SK-N-MC (cell line): ENCODE results near the gene CCDC32.

Experiments
- DNase-seq: peaks from one replicate; pipeline ENCODE4 v3.0.0-alpha.2; 2011; ENCODE audit warnings: low read depth, low spot score
- H3K27ac ChIP-seq: fragments of 200-600 bp; sonication (generic); 2 replicates; pipeline ENCODE4 v1.5.1; 2016; ENCODE audit warnings: mixed run types
- H3K36me3 ChIP-seq: fragments of 200-600 bp; sonication (generic); 2 replicates; pipeline ENCODE4 v1.6.1; 2017; ENCODE audit warnings: antibody characterized with exemption, low read length, mixed read lengths; ENCODE audit not compliant: insufficient read depth
- H3K4me3 ChIP-seq: fragments of 200-600 bp; sonication (generic); 2 replicates; pipeline ENCODE4 v1.5.1; 2016
- H3K9ac ChIP-seq: fragments of 200-600 bp; sonication (generic); 2 replicates; pipeline ENCODE4 v1.8.0; 2017; ENCODE audit warnings: mixed run types, mixed read lengths; ENCODE audit not compliant: insufficient read length
- H3K9me3 ChIP-seq: fragments of 200-600 bp; sonication (generic); 2 replicates; pipeline ENCODE4 v1.6.1; 2017; ENCODE audit warnings: low read depth, mild to moderate bottlenecking, antibody characterized with exemption, low read length, moderate library complexity, mixed read lengths
- EZH2 ChIP-seq: fragments of 200-600 bp; sonication (generic); IDR thresholded peaks from one replicate; pipeline ENCODE4 v1.6.1; 2017; ENCODE audit warnings: antibody characterized with exemption
- FOXP2 ChIP-seq: optimal IDR thresholded peaks from 2 replicates; pipeline ENCODE3; 2011; ENCODE audit warnings: mild to moderate bottlenecking, moderate library complexity; ENCODE audit not compliant: insufficient read depth; ENCODE audit errors: extremely low read length, control extremely low read depth
- POLR2AphosphoS5 ChIP-seq: IDR thresholded peaks from 2 replicates; pipeline ENCODE4 v1.6.1; 2012; ENCODE audit warnings: mild to moderate bottlenecking, low read depth, low read length, borderline replicate concordance

The CCDC32 gene

GRCh38 chr15:40512440-40512839, 52.4 kb downstream of the CCDC32 start:
- no peaks in the 10 kb centered on the region for H3K9me3 ChIP-seq
- H3K9ac ChIP-seq = no peak overlapping the region
- H3K36me3 ChIP-seq = no peaks in the 10 kb centered on the region
- H3K27ac ChIP-seq = no peak overlapping the region
- no peak overlapping the region for H3K4me3 ChIP-seq
- TF ChIP-seq EZH2 (no peak), POLR2AphosphoS5 (no peak), FOXP2 (no peak)
- no peak for DNase-seq

GRCh38 chr15:40511472-40512133, 53.2 kb downstream of the CCDC32 start:
- no peak for DNase-seq
- no peak for TF ChIP-seq POLR2AphosphoS5
- no peak for TF ChIP-seq EZH2
- TF ChIP-seq FOXP2 = no peak
- H3K9ac ChIP-seq = no peak overlapping the region
- no peak overlapping the region for H3K4me3 ChIP-seq
- H3K9me3 ChIP-seq = no peaks in the 10 kb centered on the region
- no peaks in the 10 kb centered on the region for H3K36me3 ChIP-seq
- H3K27ac ChIP-seq = no peak overlapping the region

- H3K36me3 ChIP-seq = no peaks in the 10 kb centered on the region
- no peak for DNase-seq
- H3K27ac ChIP-seq = no peak overlapping the region
- no peak overlapping the region for H3K4me3 ChIP-seq
- H3K9ac ChIP-seq = no peak overlapping the region
- H3K9me3 ChIP-seq = no peaks in the 10 kb centered on the region
- TF ChIP-seq EZH2 (no peak), FOXP2 (no peak), POLR2AphosphoS5 (no peak)
These were observed 53.8 kb downstream of the CCDC32 start for GRCh38 chr15:40511093-40511471.

DNA sequence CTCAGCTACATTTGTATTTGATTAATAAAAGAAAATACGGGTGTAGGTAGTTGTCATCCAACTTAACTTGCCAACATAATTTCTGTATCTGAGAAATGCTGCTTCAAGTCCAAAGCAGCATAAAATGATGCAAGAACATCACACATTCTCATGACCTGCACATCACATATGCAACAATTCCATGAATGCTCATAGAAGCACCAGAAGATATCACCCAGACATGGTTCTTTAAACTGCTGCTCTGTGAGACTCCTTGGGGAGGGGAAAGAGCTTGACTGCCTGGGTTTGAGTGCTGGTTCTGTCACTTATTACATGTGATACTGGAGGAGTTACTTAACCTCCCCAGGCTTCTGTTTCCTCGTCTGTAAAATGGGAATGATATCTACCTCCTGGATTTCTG, 54.6 kb downstream of the CCDC32 start:
- no peak overlapping the region for H3K4me3 ChIP-seq
- no peak overlapping the region for H3K9ac ChIP-seq
- no peaks in the 10 kb centered on the region for H3K36me3 ChIP-seq
- H3K9me3 ChIP-seq = no peaks in the 10 kb centered on the region
- no peak overlapping the region for H3K27ac ChIP-seq
- no peak for TF ChIP-seq FOXP2
- no peak for DNase-seq

GRCh38 chr15:40508216-40508615, 56.6 kb downstream of the CCDC32 start:
- TF ChIP-seq FOXP2 (no peak), POLR2AphosphoS5 (no peak), EZH2 (no peak)
- Histone ChIP-seq H3K27ac (no peak overlapping the region), H3K9me3 (no peaks in the 10 kb centered on the region), H3K4me3 (no peak overlapping the region), H3K9ac (no peak overlapping the region), H3K36me3 (no peaks in the 10 kb centered on the region)
- no peak for DNase-seq

DNA sequence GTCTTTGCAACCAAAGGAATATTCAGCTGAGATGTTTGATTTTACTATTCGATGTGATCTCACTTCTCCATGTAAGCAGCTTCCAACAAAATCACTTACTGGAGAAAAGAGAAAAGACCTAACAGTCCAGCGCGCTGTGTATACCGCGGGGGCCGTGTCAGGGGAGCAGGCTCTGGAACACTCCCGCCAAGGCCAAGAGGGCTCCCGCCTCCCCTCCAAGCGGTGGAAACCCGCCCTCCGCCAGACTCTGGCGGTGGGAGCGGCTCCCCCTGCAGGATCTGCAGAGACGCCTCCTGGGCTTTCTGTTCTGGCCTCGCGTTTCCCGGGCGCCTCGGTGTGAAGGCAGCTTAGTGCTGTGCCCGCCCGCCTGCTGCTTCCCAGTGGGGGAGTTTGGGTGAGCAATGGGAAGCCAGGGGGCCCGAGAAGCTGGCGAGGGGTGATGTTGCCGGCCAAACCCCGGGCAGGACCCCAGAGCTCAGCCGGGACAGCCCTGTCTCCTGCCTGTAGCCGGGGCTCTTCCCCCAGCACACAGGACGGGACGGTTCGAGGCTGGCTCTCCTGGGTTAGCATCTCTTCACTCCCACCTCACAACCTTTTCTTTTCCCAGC, 57.8 kb downstream of the CCDC32 start:
- H3K36me3 ChIP-seq = no peaks in the 10 kb centered on the region
- no peak for DNase-seq
- H3K4me3 ChIP-seq = no peak overlapping the region
- no peaks in the 10 kb centered on the region for H3K9me3 ChIP-seq
- H3K9ac ChIP-seq = no peak overlapping the region
- TF ChIP-seq EZH2 = no peak
- TF ChIP-seq POLR2AphosphoS5 = no peak
- no peak for TF ChIP-seq FOXP2
- no peak overlapping the region for H3K27ac ChIP-seq
